HG02678 (cell line): ENCODE results near the gene GPRIN3.

Experiments used
- ATAC-seq: cut with Tn5 transposase; IDR thresholded peaks from one replicate; pipeline ENCODE4 v1.9.1; 2021; ENCODE audit warnings: mild to moderate bottlenecking, moderate library complexity; ENCODE audit not compliant: unreplicated experiment

The GPRIN3 gene

DNA sequence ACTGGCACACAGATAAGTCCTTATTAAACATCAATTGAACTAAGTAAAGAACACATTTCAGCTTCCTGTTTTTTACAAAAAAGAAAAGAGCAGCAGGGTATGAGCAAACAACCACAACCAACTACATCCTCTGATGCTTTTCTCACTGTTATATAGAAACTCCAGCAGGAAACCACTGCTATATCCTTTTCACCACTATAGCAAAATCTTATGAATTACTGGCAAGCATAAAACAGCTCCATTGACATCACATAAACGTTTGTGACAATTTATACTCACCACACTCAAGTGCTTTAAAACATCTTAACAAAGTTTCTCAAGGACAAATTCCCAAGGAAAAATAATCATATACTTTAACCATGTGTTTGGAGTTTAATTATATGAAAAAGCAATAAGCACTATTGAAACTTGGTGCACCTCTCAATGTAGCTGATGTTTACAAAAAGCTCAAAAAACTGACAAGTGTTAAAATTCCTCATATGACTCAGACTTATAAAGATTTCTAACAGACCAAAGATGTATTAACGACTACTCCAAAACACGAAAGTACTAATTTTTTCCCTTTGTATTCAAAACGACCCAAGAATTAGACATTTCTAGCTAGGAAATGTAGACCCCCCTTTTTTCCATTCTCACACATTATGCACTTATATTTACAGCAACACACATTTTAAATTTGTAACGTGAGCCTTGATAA, 12.9 kb downstream of the GPRIN3 start:
- ATAC-seq: peak; percentile 65

DNA sequence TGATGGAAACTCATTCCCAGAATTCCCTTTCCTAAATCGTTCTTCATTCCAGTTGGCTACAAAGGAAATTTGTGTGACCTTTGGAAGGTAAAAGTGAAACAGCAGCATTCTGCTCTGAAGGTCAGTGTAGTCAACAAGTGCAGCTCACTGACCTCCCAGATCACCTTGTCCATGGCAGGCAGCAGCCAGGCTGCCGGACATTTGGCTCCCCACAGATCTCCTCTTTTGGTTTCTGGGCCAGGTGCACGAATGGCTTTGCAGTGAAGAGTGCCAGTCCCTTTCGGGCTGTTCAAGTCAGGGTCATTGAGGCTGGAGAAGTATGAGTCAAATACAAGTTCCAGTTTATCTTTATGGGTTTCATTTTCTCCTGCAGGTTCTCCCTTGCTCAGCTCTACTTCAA, 14.3 kb downstream of the GPRIN3 start:
- no peak for ATAC-seq

DNA sequence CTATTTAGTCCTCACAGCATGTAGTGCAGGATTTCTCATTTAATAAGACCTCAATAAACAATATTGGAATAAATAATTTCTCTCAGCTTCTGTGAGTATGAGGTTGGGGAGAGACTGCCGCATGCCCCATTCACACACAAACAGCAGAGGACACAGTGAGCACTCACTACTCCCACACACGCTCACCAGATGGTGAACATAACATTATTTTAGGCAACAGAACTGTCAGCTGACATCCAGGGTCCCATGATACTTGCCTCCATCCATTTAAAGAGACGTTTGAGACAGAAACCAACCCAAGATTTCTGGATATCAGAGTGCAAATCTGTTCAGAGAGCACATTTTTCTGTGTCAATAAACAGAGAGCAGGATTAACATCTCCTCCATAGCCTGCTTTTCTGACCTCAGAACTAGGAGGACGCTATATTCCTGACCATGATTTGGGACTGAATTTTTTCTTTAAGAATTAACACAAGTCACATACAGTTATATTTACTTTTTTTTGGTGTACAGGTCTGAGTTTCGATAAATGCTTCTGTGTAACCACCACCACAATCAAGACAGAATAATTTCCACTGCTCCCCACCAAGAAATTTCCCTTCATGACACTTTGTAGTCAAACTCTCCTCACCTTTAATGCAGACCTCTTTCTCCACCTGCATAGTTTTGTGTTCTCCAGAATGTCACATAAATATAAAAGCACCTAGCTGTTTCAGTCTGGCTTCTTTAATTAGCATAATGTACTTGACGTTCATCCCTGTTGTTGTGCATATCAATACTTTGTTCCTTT, 16.7 kb downstream of the GPRIN3 start:
- ATAC-seq: peak; percentile 40

DNA sequence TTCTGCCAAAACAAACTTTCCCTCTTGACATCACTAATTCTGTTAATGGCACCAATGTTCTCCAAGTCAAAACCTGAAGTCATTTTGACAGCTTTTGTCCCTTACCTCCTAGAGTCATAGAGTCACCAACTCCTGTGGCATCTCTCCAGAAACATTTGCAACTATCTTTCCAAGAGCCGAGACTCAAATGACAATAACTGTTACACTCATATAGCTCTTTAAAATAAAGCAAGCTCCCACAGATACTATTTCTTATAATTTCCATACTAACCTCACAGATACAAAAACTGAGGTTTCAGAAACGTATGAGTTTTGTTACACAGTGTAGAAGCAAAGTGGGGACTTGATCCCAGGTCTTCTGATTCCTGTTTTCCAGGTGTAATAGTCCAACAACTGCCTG, 18.3 kb downstream of the GPRIN3 start:
- ATAC-seq: no peak

DNA sequence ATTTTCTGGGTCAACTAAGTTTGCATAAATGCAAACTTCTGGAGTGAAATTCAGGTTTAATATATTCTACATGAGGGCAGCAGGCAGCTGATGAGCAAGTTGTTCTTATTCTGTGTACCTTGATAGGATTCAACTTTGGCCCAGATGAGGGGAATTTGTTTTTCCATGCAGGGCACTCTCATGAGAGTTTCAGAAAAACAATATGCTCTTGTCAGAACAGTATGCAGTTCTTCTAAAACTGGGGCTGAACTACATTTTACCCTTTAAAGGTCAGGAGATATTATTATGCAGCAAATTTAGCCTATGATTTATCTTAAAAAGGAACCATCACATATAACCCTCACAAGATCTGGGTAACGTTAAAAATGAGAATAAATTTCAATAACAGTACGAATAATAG, 19.2 kb downstream of the GPRIN3 start:
- no peak for ATAC-seq

DNA sequence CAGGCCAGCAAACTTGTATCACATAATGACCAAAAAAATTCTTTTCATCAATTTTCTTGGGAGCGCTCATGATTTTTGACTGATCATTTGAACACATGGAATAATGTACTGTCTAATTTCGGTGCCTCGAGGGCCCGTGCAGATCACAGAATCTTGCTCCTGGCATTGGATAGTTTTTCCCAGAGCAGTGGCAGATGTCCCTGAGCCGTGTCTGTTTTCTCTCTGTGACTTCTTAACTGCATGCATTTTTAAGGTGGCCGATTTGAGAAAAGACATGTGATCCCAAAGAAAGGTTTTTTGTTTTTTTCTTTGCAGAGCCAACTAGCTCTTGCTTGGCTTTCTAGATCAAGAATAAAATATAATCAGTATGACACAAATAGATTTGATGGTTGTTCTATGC, 19.7 kb downstream of the GPRIN3 start:
- ATAC-seq: no peak

DNA sequence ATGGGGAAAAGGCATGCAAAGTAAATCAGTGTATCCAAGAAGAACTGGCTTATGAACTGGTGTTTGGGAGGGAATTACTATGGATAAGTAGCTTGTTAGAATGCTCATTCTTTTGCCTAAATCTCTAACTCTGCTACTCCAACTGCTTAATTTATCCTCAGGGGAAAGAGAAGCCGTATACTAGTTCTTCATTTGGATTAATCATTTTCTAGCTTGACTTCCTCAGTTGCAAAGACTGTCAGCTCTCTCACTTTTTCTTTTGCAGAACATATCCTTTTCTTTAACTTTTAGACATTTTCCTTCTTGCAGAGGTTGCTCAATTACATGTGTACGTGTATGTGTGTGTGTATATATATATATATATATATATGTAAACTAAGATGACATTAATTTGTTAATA, 21.9 kb downstream of the GPRIN3 start:
- ATAC-seq: no peak

DNA sequence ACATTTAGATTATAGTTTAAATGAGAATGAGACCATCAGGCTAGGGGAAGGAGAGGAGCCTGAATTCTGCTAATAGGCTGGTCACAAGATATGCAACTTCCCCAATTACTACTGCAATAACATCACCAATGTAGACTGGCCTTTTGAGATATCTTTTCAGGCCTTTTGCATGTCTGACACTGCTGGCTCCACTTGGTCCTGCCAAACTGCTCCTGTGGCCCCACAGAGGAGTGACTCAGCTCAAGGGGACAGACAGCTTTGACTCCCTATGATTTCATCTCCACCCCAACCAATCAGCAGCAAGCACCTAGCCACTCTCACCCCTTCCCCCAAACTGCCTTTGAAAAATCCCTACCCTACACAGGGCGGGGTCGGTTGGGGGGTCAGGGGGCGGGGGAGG, 22.8 kb downstream of the GPRIN3 start:
- no peak for ATAC-seq

DNA sequence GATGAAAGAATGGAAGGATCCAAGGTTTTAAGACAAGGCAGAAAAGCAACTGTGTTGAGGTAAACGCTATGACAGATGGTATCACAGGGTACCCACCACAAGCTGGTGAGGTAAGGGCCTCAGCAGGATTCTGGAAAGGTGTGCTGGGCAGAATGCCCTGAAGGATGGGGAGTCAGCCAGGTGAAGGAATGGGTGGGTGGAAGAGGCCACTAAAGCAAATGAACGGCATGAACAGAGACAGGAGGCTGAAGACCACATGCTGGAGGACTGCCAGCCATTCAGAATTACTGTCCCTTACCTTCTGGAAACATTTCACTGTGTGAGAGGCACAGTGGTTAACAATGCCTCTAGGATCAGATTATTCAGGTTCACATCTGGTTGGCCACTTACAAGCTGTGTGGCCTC, 23.6 kb downstream of the GPRIN3 start:
- ATAC-seq: no peak

DNA sequence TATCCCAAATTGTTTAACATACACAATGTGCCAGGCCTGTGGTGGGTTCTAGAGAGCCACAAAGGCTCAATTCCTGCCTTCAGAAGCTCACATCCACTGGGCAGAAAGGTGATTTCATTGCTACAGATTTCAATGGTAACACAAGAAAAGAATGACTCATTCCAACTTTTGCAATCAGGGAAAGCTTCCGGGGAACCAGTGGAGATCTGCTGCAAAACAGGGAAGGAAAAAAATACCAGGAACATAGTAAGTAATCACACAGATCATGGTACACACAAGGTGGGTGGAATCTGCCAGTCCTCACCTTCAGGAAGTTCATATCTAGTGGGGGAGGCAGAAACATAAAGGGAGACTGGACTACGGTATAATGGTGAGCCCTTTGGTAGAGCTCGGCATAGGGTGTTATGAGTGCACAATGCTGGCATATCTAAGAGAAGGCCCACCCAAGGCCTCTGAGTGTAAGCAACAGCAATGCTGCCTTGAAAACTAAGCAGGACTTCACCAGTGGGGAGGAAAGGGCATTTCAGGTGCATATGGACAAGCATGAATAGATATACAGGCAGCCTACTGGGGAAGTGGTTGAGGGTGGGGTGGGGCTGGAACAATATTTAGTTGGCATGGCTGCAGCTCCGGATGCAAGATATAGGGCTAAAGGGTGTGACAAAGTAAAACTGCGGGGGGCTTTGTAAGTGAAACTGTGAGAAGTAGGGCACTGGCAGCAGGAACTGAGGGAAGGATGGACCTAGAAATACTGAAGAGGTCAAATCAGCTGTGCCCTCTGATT, 24.2 kb downstream of the GPRIN3 start:
- no peak for ATAC-seq

DNA sequence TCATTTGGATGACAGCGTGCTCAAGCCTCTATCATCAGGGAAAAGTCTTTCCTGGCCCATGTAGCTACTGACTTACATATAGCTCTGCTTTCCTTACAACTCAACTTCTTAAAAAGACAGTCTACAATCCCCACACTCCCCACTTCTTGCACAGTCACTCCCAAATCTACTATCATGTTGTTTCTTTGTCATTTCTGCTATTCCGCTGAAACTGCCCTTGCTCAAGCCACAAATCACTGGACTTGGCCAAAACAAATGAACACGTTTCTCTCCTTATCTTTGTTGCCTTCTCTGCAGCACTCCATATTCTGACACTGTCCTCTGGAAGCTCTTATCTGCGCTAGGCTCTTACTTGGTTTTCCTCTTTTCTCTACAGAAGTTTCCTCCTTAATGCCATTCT, 28.2 kb downstream of the GPRIN3 start:
- ATAC-seq: no peak

DNA sequence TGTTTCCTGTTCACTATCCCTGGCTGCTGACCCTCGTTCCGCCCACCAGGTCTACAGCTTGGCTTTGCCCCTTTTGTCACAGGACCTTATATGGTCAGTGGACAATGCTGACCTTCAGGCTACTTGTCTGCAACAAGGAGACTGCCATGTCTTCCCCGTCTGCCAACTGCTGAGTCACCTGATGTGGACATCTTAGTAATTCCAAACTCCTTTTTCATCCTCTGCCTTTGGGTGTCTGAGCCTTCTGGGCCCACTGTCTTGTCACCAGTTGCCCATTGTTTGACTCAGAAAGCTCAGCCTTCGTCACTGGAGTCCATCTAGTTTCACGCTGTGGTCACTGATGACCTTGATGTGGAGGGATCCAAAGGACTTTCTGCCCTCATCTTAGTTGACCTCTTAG, 30.2 kb downstream of the GPRIN3 start:
- no peak for ATAC-seq

DNA sequence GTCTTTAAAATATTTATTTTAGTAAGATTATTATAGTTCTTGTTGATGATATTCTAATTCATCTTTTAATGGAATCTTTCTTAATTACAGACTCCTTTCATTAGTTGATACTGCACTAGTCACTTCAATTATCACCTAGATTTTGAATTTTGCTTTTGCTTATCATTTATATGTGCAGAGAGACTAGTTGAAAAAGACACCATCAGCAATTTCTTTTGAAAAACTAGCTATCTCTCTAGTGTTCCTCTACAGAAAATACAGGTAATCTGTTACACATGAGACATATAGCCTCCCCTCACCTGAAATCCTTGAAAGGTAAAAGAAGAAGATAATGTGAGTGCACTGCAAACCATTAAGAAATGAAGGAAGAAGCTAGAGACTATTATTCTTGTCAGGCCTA, 31.3 kb downstream of the GPRIN3 start:
- no peak for ATAC-seq

DNA sequence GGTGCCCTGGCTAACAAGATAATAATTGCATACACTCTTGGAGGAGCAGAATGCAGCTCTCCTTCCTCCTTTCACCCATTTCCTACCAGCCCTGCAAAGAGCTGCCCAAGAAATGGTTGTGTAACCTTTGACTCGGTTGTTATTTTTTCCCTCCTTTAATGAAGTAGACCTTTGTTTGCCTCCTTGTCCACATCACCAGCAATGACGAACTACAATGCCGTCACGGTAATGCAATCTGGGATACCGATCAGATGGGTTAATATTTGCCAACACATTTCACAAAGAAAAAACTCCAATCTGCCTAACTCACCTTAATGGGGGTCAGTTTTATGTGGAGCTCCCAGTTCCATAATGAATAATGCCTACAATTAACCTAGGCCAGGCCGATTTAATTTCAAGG, 32.0 kb downstream of the GPRIN3 start:
- no peak for ATAC-seq

DNA sequence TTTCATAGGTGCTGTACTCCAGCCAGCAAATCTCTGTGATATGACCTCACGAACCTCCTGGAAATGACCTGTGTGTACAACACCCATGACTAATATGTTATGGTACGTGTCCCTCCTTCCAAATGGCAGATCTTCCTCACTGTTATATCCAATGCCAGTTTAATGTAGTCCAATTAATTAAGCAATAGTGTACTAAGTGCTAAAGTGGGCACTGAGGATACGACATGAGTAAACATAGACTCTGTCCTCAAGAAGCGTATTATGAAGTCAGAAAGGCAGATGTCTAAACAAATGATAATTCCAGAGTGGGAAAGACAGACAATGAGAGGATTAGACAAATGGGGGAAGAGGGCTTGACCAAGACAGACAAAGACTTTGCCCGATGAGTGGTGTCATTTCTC, 33.9 kb downstream of the GPRIN3 start:
- no peak for ATAC-seq

DNA sequence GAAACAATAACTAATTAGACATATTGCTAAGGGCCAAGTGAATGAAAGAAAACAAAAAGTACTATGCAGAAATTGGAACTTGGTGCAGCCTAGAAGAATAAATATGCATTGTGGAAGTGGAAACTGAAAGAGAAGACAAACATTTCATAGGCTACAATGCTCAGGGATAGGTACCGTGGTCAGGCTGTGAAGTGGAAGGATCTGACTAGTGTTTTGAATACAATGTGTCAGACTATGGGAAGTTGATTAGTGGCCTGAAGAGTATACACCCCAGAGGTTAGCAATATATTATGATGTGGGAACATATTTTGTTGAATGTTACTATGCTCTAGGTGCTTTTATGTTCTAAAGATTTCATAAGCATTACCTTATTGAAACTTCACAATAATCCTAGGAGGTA, 36.8 kb downstream of the GPRIN3 start:
- no peak for ATAC-seq

DNA sequence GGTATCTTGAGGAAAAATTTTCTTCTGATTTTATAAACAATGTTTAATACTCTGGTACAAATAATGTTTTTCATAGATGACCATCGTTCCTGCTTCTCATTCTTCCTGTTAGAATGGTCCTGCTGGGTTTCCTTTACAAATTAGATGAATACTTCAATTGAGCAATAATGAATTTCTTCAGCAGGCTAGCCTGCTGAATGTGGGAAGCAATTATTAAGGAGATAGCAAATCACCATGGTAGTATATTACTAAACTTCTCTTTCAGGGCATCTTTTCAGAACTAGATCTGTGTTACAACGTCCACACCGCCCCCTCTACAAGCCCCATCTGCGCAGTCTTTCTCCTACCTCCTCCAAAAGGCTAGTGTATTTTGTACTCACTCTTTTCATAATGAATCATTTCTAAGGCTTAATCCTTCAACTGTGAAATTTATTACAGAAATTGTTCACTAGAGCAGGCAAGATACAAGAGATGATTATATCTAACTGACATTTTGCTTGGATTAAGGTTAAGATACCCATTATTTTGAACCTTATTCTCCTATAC, 38.4 kb downstream of the GPRIN3 start:
- ATAC-seq: no peak

DNA sequence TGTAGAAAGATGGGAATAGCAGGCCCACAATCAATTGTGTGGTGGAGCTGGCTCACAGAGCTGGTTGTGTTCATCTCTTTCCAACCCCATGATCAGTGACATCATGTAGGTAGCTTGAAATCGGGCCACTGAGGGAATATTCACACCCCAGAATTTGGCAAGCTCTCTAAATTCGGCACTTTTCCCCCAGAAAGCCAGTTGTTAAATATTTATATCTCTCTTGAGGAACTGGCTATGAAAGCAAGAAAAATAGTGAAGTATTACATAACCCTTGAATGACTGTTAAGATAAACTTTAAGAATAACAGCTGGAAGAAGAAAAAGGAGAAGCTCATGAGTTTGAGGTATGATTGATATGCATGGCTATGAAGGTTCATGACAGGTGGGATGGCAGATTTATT, 38.9 kb downstream of the GPRIN3 start:
- no peak for ATAC-seq

DNA sequence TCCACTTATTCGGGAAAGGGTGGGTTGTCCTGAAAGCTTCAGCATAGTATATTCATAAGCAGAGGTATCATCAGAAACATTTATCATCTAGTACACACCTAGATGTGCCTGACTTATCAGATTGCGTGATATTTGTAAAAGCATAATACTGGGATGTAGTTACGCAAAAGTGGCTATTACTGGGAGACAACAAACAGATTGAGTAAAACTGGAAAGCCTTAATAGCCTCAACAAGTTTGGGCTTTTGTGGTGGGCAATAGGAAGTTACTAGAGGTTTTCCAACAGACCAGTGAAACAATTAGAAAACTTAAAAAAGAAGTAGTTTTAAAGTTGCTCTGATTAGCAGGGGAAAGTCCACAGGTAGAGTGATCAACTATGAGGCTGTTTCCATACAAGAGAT, 39.8 kb downstream of the GPRIN3 start:
- ATAC-seq: no peak

DNA sequence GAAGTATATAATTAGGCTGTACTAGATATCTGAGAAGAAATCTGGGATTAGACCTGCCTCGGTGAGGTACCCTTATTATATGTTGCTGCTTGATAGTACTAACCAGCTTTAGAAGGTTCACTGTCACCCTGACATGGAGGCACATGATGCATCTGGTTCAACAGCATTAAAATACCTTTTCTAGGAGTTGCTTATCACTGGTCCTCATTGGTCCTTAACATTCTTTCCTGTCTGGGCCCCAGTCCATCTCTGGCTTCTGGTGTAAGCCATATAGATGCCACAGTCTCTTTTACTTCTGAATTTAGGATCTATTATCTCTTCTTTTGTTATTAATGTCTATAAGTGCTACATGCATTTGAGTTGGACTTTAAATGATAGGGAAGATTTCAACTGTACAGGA, 40.2 kb downstream of the GPRIN3 start:
- ATAC-seq: no peak

DNA sequence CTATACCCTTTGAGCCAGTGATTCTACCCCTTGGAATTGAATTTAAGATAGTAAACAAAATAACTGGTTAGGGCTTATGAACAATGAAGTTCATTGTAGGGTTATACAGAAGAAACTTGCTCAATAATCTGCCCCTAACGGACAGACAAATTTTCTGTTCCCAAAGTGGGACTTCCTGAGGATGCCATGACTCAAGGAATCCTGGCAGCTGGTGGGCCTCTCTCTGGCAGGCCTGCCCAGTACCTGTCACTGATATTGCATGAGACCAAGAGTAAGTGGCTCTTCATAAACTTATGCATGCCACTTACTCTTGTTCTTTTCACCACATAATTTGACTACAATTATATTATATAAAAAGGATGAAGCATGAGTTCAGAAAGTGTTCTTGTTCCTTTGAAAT, 41.5 kb downstream of the GPRIN3 start:
- no peak for ATAC-seq

DNA sequence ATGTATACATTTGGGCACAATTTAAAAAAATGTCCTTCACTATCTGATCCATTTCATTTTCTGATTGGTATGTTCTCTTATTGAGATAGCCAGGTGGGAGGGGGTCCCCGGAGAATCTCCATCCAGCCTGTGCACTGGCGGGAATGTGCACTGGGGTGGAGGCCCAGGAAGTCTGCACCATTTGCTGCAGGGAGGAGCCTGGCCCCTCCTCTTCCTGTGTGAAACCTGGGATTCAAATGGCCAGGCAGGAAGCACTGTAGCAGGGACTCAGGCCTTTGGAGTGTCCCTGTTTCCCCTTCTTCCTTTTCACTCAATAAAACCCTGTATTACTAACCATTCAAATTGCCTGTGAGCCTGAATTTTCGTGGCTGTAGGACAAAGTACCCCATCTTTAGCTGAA, 44.3 kb downstream of the GPRIN3 start:
- ATAC-seq: no peak
